NCI-H460 (cell line): ENCODE data around the gene SNX33. TPM values are rescaled to one million over a fixed set of nuclear protein-coding genes. Genes with fewer than 3 reads are reported as not detected.
A peak's percentile ranks its signal among the peaks of the same experiment; 100 is the strongest.

Source experiments
- DNase-seq: peaks from one replicate; pipeline ENCODE4 v3.0.0-alpha.2; 2016; ENCODE audit warnings: low read depth; ENCODE audit errors: extremely low read depth
- total RNA-seq: library from RNA; depleted of rRNA; stranded (reverse); fragments of >200 nt; shearing (Covaris generic); gene quantifications from 2 replicates; pipeline ENCODE4 v1.2.3, GENCODE V29; 2014

The SNX33 gene
- total RNA-seq, 1 experiment from 2014 or later: 10.0 TPM

DNA sequence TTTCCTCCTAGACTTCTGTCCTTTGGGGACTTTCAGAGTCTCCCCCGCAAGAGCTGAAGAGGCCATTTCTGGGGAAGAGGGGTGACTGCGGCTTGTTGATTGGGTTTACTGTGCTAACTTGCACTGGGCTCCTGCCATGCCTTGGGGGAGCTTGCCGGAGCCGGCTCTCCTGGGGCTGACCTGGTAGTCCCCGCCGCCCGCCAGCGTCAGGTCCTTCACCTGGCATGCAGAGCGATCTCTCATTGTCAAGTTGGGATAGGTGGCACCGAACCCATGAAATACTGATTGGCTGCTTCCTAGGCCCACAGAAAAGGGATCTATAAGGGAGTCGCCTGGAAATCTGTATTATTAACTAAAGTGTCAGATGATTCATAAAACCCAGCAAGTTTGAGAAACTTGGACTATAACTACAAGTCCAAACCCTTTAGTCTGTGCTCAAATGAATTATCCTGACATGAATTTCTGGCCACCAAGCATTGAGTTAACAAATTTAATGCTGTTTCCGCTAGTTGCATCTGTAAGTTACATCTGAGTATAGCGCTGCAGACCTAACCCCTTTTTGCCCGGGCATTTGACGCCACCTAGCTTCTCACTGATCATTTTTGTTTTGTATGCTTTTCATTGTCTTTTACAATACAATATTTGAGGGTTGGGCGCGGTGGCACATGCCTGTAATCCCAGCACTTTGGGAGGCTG is 7.1 kb upstream of the SNX33 start:
- DNase-seq: peak; percentile 48

DNA sequence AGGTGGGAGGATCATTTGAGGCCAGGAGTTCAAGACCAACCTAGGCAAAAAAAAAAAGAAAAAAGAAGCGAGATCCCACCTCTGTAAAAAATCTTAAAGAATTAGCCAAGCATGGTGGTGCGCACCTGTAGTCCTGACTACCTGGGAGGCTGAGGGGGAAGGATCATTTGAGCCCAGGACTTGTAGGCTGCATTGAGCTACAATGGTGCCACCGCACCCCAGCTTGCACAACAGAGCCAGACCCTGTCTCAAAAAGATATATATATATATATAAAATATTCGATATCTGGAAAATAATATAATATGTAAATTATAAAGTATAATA is 6.6 kb upstream of the SNX33 start:
- DNase-seq: no peak

- DNase-seq: no peak
These were observed 6.1 kb upstream of the SNX33 start for GRCh38 chr15:75641603-75642002.

DNA sequence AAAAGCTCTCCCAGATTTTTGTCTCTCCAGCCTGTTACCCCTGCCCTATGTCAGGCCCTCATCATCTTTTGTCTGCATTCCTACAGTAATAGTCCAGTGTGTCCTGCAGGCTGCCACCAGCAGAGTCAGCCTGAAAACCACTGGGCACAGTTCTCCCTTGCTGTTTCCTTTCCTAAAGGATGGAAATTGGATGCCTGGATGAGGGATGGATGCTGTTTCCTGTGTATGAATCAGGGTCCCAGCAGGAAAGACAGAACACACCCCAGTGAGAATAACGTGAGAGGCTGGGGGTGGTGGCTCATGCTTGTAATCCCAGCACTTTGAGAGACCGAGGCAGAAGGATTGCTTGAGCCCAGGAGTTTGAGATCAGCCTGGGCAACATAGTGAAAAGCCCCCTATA is 3.3 kb upstream of the SNX33 start:
- no peak for DNase-seq

- no peak for DNase-seq
These were observed 1.4 kb upstream of the SNX33 start for GRCh38 chr15:75646112-75646943.

DNA sequence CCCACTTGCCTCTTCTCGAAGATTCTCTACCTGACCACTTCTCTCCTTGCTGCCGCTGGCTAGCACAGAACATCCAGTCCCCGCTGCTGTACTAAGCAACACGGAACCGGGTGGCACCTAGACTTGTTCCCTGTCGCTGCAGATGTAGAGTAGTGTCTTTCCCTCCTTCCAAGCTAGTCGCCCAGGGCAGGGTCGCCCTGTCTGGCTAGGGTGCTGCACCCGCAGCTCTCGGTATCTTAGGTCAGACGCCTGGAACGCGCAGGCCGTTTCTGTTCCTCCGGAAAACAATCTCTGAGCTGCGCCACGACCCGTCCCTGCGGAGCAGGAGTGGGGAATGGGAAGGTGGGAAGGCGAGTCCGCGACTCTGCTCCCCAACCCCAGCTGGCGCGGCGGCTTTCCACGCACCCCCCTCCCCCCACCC is 758 bp upstream of the SNX33 start:
- no peak for DNase-seq

DNA sequence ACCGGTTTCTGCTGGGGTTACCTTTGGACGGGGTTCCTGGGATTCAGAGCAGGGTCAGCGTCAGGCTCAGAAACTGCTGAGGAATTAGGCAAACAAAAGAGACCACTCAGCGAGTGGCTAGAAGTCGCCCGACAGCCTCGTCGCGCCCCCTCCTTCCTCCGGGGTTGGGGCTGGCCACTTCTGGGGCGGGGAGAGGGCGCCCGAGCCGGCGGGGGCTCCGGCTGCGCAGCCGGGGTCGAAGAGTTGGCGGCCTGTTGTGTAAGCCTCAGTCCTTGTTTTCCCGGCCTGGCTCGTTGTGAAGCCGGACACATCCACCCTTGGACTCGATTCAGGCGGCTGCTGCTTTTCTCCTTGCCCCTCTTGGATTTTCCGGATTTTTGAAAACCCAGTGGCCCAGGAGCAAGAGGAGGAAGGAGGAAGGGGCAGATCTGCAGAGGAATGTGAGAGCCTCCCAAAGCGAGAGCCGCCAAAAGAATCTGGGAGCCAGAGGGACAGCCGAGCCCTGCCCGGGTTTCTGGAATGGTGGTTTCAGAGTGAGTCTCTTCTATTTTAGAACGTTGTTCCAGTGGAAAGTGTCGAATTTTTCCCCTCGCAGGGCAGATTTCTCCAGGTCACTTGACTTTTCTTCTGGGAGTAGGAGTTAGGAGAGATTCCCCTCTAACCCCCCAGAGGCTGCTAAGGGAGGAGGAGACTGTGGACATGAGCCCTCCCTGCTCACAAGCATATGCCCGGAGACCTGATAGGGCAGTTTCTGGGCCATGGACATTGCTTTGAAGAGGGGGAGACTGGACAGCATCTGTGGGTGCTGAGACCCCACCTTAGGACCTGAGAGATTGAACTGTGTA is 666 bp downstream of the SNX33 start:
- no peak for DNase-seq

DNA sequence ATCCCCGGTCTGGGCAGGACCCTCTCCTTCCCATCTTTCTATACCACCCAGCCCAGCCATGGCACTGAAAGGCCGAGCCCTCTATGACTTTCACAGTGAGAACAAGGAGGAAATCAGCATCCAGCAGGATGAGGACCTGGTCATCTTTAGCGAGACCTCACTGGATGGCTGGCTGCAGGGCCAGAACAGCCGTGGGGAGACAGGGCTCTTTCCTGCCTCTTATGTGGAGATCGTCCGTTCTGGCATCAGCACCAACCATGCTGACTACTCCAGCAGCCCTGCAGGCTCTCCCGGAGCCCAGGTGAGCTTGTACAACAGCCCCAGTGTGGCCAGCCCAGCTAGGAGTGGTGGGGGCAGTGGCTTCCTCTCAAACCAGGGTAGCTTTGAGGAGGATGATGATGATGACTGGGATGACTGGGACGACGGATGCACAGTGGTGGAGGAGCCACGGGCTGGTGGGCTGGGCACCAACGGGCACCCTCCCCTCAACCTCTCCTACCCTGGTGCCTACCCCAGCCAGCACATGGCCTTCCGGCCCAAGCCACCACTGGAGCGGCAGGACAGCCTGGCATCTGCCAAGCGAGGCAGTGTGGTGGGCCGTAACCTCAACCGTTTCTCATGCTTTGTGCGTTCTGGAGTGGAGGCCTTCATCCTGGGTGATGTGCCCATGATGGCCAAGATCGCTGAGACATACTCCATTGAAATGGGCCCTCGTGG is 1.5 kb downstream of the SNX33 start:
- DNase-seq: no peak

DNA sequence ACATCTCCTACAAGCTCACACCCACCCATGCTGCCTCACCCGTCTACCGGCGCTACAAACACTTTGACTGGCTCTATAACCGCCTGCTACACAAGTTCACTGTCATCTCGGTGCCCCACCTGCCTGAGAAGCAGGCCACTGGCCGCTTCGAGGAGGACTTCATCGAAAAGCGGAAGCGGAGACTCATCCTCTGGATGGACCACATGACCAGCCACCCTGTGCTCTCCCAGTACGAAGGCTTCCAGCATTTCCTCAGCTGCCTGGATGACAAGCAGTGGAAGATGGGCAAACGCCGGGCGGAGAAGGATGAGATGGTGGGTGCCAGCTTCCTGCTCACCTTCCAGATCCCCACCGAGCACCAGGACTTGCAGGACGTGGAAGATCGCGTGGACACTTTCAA is 2.1 kb downstream of the SNX33 start:
- no peak for DNase-seq

GRCh38 chr15:75650908-75651809 is 3.4 kb downstream of the SNX33 start:
- DNase-seq: no peak

DNA sequence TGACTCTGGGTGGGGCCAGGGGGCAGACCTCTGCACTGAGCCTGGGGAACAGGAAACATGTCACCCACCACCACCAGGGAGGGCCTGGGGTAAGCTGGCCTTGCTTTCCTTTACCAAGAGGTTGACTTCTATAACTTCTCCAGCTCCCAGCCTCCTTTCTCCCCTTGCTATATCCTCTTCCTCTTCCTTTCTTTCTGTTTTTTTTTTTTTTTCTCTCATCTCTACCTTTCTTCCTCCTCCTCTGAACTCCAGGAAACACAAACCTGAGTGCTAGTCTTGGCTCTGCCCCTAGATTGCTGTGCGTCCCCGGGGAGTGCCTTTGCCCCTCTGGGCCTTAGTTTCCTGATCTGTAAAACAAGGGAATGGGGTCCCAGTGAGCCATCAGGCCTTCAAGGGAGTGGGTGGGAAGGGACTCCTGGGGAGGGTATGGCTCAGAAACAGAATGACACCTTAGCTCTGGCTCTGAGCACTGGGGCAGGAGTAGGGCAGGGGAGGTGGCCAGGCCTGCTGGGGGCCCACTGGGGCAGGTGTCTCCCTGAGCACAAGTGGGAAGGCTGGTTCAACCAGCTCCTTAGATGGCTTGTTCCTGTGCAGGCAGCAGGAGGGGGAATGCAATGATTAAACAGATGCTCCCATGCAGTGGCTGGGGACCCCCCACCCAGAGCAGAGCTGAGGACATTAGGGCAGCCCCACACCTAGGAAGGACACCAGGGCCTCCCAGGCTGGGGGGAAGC is 4.3 kb downstream of the SNX33 start:
- no peak for DNase-seq

DNA sequence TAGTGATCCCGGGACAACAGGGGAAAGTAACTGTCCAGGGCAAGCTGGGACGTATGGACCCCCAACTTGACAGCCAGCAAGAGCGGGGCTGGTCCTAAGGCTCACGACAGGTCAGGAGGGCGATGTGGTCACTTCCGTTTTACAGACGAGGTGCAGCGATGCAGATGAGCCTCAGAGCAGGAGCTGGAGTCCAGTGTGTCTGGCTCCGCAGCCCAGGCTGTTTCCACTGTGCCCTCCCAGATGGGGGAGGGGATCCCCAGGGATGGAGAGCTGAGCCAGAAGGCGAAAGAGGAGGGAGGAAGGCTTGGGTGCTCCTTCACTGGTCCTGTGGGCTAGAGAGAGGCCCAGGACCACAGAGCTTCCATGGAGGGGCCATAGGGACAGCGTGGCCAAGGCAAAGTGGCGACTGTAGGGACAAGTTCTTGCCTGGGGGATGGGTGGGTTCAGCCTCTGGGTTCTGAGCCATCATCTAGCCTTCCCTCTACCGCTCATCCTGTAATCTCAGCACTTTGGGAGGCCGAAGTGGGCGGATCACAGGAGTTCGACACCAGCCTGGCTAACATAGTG is 5.7 kb downstream of the SNX33 start:
- DNase-seq: no peak

- DNase-seq: no peak
These were observed 6.6 kb downstream of the SNX33 start for GRCh38 chr15:75654201-75654907.

DNA sequence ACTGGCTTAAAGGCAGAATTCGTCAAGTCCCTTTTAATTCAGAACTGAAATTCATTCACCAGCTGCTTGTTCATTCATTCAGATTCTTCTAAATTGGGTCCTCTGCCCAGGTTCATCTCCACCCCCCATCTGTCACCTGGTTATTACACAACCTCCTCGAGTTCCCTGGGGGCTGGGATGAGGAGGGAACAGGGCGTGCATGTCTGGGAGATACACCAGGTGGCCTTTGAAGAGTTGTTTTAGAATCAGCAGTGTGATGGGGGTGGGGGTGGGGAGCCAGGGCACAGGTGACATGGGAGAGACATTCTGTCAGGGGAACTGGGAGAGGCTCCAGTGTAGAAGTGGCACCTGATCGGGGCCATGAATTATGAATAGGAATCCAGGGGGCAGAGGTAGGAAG is 8.2 kb downstream of the SNX33 start:
- no peak for DNase-seq

DNA sequence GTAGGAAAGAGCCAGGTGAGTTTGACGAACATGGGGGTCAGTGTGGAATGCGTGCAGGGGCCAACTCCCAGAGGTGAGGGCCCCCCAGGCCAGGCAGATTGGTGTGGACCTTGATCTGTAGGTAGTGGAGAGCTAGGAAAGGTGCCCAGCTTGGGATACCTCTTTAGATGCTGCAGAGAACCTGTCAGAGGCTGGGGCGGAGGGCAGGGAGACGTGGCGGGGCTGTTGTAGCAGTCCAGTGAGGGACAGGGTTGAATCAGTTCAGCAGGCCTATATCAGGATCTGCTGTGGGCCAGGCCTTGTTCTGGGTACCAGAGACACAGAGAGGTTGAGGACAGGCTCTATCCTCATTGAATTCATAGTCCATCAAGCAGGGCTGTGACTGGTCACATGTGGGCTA is 8.6 kb downstream of the SNX33 start:
- no peak for DNase-seq

DNA sequence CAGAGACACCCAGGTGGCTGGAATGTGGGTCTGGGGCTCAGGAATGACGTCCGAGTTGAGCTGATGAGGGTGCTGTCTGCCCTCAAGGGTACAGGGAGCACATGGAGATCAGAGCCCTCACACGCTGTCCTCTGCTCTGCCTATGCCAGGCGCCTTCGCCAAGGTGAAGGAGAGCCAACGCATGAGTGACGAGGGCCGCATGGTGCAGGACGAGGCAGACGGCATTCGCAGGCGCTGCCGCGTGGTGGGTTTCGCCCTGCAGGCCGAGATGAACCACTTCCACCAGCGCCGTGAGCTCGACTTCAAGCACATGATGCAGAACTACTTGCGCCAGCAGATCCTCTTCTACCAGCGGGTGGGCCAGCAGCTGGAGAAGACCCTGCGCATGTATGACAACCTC is 9.1 kb downstream of the SNX33 start:
- DNase-seq: no peak

DNA sequence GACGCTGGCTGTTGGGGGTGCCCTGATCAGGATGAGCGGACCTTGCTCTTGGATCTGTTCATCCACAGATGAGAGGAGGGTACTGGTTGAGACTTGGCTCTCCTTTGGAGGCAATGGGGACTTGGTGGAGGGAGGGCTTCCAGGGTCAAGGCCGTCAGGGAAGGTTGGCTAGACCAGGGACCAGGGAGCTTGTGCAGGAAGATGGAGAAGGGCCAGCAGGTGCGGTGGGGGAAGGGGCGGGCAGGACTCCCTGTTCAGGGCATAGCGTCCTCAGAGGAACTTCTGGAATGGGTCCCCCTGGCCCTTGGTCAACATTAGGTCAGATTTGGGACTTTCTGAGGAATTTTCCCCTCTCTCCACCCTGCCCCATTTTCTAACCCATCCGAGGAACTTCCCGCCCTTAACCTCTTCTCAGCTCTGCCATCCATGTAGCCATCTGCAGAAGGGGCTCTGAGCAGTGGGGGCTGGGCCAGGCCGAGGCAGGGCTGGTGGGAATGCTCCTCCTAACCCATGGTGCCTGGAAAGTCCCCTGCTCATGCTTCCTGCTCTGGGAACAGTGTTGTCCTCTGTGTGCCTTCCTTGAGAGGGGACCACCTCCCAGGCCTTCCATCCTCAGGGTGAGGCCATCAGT is 11.5 kb downstream of the SNX33 start:
- DNase-seq: no peak
